ENCODE results near the gene TECTA. TPM values are rescaled to one million over a fixed set of nuclear protein-coding genes. Genes with fewer than 3 reads are reported as not detected.

The TECTA gene
- total RNA-seq, 2 donors from 2014 or later = under 0.01 to 5.9 TPM

DNA sequence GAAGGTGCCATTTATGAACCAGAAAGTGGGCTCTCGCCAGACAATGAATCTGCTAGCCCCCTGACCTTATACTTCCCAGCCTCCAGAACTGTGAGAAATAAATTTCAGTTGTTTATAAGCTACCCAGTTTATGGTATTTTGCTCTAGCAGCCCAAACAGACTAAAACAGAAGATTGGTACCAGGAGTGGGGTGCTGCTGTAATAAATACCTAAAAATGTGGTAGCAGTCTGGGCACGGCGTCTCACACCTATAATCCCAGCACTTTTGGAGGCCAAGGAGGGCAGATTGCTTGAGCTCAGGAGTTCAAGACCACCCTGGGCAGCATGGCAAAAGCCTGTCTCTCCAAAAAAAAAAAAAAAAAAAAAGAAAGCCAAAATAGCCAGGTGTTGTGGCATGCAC, 21.3 kb downstream of the TECTA start:
- Histone ChIP-seq H3K27me3 (no peaks in the 10 kb centered on the region), H3K4me1 (no peaks in the 10 kb centered on the region), H3K36me3 (replicated peaks in 1 of 2; ENCODE audit: insufficient read depth in 1 of 2, low read depth in 2 of 2) (no peaks in the 10 kb centered on the region), H3K9me3 (peaks cover 0 to 13% (median 0%) of the 10 kb centered on the region in 3 donors), H3K4me3 (no peak overlapping the region), H3K27ac (no peak overlapping the region)
- no peak for TF ChIP-seq POLR2A (IDR thresholded peaks at IDR 0.05)
- TF ChIP-seq, protein P1, sequence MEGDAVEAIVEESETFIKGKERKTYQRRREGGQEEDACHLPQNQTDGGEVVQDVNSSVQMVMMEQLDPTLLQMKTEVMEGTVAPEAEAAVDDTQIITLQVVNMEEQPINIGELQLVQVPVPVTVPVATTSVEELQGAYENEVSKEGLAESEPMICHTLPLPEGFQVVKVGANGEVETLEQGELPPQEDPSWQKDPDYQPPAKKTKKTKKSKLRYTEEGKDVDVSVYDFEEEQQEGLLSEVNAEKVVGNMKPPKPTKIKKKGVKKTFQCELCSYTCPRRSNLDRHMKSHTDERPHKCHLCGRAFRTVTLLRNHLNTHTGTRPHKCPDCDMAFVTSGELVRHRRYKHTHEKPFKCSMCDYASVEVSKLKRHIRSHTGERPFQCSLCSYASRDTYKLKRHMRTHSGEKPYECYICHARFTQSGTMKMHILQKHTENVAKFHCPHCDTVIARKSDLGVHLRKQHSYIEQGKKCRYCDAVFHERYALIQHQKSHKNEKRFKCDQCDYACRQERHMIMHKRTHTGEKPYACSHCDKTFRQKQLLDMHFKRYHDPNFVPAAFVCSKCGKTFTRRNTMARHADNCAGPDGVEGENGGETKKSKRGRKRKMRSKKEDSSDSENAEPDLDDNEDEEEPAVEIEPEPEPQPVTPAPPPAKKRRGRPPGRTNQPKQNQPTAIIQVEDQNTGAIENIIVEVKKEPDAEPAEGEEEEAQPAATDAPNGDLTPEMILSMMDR (IDR thresholded peaks at IDR 0.05) = no peak
- ATAC-seq (no peak), DNase-seq (no peak)
- intact Hi-C loops (cut with DNase I) = no loop called here
- WGBS, 2 donors = 93 to 95% methylated on average over 3 of the region's 3 CpGs

DNA sequence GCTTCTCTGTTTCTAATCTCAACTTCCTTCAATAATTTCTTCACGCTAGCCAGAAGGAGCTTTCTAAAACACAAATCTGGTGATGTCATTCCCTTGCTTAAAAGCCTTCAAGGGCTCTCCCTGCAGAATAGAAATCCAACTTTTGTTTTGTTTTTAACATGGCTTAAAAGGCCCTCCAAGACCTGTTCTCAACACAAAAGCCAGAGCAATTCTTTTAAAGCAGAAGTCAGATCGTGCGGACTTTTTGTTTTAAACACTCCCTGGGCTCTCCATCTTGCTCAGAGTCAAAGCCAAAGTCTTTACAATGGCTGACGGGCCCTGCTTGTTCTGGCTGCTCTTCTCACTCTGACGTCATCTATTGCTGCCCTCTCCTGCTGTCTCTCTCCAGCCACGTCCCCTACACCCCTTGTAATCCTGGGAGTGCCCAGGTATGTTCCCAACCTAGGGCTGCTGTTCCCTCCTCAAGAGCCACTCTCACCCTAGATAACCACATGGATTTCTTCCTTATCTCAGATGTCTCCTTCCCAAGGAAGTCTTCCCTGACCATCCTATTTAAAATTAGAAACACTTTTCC, 22.5 kb downstream of the TECTA start:
- H3K4me1 ChIP-seq = no peaks in the 10 kb centered on the region
- H3K9me3 ChIP-seq = peaks cover 0 to 13% (median 0%) of the 10 kb centered on the region in 3 donors
- 76% methylated on average over 6 of the region's 6 CpGs for WGBS, 2 donors
- ATAC-seq (no peak), DNase-seq (no peak)
- H3K4me3 ChIP-seq = no peak overlapping the region
- intact Hi-C loops (cut with DNase I) = no loop called here
- H3K27me3 ChIP-seq = no peaks in the 10 kb centered on the region
- no peaks in the 10 kb centered on the region for H3K36me3 ChIP-seq (replicated peaks in 1 of 2; ENCODE audit: insufficient read depth in 1 of 2, low read depth in 2 of 2)
- TF ChIP-seq, protein P1 (IDR thresholded peaks at IDR 0.05) = no peak
- no peak for TF ChIP-seq POLR2A (IDR thresholded peaks at IDR 0.05)
- H3K27ac ChIP-seq = no peak overlapping the region

DNA sequence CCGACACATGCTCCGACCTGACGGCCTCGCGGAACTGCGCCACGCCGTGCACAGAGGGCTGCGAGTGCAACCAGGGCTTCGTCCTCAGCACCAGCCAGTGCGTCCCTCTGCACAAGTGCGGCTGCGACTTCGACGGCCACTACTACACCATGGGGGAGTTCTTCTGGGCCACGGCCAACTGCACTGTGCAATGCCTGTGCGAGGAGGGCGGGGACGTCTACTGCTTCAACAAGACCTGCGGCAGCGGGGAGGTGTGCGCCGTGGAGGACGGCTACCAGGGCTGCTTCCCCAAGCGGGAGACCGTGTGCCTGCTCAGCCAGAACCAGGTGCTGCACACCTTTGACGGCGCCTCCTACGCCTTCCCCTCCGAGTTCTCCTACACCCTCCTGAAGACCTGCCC, 26.8 kb downstream of the TECTA start:
- H3K36me3 ChIP-seq (replicated peaks in 1 of 2; ENCODE audit: insufficient read depth in 1 of 2, low read depth in 2 of 2) = no peaks in the 10 kb centered on the region
- no peak for ATAC-seq
- TF ChIP-seq, protein P1 (IDR thresholded peaks at IDR 0.05) = no peak
- no peak for TF ChIP-seq POLR2A (IDR thresholded peaks at IDR 0.05)
- intact Hi-C loops (cut with DNase I) = no loop called here
- no peaks in the 10 kb centered on the region for H3K9me3 ChIP-seq
- H3K4me1 ChIP-seq = no peaks in the 10 kb centered on the region
- no peak for DNase-seq
- H3K27me3 ChIP-seq = no peaks in the 10 kb centered on the region
- WGBS, 2 donors = 91 to 96% methylated on average over 14 to 26 of the region's 30 CpGs
- H3K4me3 ChIP-seq = no peak overlapping the region
- H3K27ac ChIP-seq = no peak overlapping the region

DNA sequence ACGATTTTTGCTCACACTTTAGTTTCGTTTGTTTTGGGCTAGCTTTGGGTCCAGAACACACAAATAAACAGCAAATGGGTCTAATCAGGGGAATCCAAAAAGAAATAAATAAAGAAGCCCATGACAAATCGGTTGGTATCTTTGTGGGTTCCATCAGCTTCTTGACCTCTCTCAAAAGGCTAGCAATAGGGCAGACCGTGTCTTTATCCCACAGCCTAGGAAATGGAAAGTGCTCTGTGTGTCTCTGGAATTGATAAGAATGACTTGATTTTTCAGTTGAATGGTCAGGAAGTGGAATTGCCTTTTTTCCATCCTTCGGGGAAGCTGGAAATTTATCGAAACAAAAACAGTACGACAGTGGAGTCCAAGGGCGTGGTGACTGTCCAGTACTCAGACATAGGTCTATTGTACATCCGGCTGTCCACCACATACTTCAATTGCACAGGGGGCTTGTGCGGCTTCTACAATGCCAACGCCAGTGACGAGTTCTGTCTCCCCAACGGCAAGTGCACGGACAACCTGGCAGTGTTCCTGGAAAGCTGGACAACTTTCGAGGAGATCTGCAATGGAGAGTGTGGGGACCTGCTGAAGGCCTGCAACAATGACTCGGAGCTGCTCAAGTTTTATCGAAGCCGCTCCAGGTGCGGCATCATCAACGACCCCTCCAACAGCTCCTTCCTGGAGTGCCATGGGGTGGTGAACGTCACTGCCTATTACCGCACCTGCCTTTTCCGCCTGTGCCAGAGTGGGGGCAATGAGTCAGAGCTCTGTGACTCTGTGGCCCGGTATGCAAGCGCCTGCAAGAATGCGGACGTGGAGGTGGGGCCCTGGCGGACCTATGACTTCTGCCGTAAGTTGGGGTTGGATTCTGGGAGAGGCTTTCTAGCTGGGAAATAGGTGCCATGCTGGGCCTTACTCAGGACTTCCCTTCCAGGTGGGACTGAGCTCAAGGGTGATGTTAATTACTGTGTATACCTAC, 28.6 kb downstream of the TECTA start:
- TF ChIP-seq, protein P1 (IDR thresholded peaks at IDR 0.05) = no peak
- TF ChIP-seq POLR2A (IDR thresholded peaks at IDR 0.05) = no peak
- no peak for DNase-seq
- WGBS, 2 donors = 89 to 93% methylated on average over 25 to 29 of the region's 29 CpGs
- no peaks in the 10 kb centered on the region for H3K36me3 ChIP-seq (replicated peaks in 1 of 2; ENCODE audit: insufficient read depth in 1 of 2, low read depth in 2 of 2)
- H3K9me3 ChIP-seq = no peaks in the 10 kb centered on the region
- ATAC-seq = no peak
- H3K27me3 ChIP-seq = no peaks in the 10 kb centered on the region
- intact Hi-C loops (cut with DNase I) = no loop called here
- no peaks in the 10 kb centered on the region for H3K4me1 ChIP-seq
- no peak overlapping the region for H3K27ac ChIP-seq
- no peak overlapping the region for H3K4me3 ChIP-seq
